Kidney tubule cell (primary cell): ENCODE measurements around the gene TP63.
"Not testable (repeated sequence)": the region's sequence is repeated elsewhere in the genome, so short reads cannot be mapped to it uniquely, and the experiment has no call there.

Experiments used
- DNase-seq: peaks from one replicate; pipeline ENCODE4 v3.0.0-alpha.2; 2018; ENCODE audit warnings: low spot score

TP63 gene

DNA sequence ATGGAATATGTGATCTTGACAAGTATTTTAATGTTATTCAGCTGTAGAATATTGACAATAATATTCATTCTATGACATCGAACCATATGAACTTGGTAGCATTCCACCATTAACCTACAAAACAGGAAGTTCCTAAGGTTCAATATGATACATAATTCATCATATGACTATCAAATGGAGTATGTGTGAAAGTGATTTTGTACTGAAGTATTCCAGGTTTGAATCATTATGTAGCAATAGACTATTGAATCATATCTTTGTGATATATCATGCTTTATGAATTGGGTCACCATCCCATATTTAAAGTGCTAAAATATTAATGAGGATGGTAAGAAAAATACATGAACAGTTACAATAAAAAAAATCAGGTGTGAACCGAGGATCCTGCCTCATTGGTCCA is 95.1 kb downstream of the TP63 start:
- no peak for DNase-seq

- DNase-seq, result no peak
Measured at GRCh38 chr3:189727158-189727557, 96.0 kb downstream of the TP63 start.

DNA sequence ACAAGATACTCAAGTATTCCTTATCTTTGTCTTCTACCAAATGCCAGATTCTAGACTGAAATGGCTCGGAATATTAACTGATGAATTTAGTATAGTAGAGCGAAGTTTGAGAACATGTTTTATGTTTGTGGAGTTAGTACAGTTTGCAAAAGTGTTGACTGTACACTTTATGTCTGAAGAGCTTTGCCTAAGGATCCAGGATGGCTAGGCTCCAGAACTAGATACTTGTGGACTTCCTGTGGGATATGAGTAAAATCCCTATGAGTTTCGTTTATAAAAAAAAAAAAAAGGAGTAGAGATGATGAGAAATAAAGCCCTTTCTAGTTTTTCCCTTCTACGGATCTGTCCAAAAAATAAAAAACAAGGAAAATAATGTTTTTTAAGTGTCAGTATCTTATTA is 96.7 kb downstream of the TP63 start:
- DNase-seq, result no peak

DNA sequence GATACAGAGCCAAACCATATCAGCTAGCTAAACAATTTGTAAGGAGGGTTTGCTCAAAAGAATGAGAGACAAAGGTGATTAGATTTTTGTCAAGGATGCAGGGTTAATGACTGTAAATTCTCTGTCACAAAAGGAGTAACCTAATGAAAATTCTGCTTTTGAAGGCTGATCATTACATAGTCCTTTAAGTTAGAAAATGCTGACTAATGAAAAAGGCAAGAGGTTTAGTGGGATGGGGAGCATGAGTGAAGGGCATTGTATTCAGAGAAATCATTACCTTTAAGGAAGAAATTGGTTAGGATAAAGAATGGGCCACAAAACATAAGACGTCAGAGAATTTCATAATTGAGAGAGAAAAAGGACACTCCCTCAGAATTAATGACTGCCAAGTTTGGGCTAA is 97.7 kb downstream of the TP63 start:
- no peak for DNase-seq

GRCh38 chr3:189734061-189734460 is 102.9 kb downstream of the TP63 start:
- no peak for DNase-seq

- no peak for DNase-seq
Measured at GRCh38 chr3:189735913-189736312, 104.7 kb downstream of the TP63 start.

DNA sequence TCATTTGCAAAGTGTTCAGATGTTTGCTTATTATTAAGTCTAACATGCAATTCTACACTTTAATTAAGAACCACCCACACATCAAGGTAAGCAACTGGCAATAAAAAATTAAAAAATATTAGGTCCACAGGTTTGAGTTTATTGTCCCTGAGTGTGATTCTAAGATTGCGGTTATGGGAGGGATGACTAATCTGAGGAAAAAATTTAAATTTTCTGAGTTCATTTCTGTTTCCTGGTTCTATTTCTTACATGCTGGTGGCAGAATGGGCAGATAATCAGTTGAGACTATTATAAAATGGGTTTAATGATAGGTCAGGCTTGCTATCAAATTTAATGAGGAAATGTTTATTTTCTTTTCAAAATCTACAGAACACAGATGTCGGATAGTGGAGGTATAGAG is 105.9 kb downstream of the TP63 start:
- DNase-seq, result no peak

GRCh38 chr3:189737619-189738018 is 106.4 kb downstream of the TP63 start:
- no peak for DNase-seq

DNA sequence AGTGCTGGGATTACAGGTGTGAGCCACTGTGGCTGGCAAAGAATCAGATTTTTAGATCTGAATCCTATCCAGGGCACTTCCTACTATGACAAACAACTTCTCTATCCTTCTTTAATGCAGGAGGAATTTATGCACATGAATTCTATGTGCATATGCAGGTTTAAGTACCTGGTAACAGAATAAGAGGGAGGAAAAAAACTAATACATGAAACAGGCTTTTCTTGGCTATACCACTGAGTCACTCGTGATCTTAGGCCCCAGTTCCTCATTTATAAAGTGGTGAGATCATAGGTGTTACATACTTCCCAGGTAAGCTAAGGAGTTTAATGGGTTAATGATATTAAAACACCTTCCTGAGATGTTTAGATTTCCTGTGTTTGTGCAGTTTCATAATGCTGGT is 108.2 kb downstream of the TP63 start:
- peak; percentile 65 for DNase-seq

DNA sequence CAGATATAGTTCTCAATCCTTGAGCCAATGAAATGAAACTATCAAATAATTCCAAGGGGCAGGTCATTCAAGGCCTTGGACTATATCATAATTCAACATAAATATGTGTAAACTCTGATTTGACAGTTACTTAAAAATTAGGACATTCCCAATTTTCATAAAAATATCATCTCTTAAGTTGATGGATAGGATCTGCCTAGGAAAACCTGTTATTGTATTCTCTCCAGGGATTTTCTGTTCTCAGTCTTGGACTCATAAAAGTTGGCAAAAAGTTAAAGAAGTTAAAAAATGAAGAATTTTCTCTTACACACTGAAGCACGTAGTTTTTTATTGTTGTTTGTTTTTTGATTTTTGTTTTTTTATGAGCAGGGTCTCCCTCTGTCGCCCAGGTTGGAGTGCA is 109.0 kb downstream of the TP63 start:
- no peak for DNase-seq

DNA sequence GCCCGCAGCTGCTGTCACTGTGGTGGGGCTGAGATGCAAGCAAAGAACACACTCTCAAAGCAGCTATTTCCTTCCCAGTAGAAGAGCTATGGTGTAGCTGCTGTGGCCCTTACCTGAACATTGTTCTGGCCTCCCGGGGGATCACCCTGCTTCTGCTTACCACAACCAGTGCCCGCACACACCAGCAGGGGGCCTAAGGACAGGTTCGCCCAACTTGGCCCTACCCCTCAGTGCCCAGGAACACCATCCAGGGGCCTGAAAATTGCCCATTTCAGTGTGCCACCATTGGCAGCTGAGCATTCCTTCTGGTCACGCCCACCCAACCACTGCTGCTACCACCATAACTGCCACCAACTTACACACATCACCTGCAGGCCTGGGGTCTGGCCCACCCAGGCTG is 113.0 kb downstream of the TP63 start:
- no peak for DNase-seq

DNA sequence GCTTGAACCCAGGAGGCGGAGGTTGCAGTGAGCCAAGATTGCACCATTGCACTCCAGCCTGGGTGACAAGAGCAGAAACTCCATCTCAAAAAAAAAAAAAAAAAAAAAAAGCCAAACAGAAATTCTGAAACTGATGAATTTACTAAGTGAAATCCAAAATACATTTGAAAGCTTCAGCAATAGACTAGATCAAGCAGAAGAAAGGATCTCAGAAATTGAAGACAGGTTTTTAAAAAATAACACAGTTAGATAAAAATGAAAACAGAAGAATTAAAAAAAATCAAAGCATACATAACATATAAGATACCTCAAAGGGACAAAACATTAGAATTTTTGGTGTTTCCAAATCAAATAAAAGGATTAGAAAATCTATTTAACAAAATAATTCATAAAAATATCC is 114.4 kb downstream of the TP63 start:
- no peak for DNase-seq

DNA sequence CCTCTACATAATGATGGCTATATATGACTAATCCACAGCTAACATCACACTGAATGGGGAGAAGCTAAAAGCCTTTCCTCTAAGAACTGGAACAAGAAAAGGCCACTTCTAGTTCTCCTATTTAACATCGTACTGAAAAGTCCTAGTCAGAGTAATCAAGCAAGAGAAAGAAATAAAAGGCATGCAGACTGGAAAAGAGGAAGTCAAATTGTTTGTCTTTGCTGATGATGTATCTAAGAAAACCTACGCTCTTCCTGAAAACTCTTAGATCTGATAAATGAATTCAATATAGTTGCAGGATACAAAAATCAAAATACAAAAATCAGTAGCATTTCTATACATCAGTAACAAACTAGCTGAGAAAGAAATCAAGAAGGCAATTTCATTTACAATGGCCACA is 116.9 kb downstream of the TP63 start:
- DNase-seq, result no peak

DNA sequence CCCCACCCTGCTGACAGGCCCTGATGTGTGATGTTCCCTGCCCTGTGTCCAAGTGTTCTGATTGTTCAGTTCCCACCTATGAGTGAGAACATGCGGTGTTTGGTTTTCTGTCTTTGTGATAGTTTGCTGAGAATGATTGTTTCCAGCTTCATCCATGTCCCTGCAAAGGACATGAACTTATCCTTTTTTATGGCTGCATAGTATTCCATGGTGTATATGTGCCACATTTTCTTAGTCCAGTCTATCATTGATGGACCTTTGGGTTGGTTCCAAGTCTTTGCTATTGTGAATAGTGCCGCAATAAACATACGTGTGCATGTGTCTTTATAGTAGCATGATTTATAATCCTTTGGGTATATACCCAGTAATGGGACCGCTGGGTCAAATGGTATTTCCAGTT is 119.8 kb downstream of the TP63 start:
- not testable (repeated sequence) for DNase-seq

DNA sequence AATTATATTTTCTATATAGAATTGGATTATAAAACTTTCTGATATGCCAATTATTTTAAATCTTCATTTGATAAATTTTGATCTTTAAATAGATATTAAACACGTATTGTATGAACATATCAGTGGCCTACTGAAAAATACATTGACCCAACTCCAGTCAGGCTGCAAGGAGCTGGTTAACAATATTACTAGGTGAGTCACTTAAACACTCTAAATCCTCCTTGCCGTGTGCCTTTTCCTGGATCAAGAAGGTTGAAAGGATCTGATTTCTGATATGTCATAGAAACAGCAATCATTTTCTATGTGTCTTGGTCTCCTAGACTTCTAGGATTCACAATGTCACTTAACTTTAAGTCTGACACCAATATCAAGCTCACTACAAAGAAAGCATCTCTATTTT is 123.2 kb downstream of the TP63 start:
- DNase-seq, result peak; percentile 18

DNA sequence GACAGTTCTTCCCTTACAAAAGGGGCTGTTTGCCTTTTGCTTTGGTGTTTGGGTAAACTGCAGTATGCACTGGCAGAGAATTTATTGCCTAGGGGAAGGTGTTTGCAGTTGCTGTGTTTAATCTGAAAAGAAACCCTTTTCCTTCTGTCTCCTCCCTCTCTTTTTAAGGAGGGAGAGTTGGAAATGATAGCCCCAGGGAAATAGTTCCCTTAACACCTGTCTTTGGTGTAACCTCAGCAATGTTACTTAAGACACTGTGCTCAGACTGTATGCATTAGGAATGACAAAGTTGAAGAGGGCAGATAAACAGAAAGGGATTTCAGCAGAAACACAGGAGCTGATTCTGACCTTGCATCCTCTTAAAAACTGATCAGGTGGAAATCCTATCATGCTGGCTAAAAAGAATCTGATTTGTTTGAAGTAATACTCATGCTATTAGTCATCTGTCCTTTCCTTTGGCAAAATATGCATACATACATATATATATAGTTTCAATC is 125.4 kb downstream of the TP63 start:
- peak; percentile 83 for DNase-seq

DNA sequence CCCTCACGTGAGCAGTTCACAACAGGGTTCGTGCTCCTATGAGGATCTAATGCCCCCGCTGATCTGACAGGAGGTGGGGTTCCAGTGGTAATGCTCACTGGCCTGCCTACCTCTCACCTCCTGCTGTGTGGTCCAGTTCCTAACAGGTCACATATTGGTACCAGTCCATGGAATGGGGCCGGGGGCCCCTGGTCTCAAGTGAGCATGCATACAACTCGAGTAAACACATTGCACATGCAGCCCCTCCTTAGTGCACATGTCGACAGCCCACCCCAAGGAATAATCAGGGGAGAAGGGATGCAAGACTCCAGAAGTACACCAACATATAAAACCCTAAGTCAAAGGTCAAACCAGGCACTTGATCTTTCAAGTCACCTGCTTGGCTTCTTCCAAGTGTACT is 127.0 kb downstream of the TP63 start:
- no peak for DNase-seq

DNA sequence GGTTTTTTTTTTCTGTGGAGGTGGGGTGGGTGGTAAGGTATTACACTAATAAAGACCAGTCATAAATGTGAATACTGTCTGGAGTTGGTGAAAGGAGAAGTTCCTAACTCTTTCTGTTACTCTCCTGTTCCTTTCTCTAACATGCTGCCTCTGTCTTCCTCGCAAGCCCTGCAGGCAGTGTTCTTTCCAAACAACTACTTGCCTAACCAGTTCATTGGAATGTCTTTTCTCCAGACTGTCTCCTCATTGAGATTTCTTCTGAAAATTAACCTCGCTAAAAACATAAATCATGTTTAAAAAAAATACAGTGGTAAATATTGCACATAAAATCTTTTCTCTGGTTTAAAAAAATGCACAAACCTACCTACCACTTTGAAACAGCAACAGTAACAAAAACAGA is 135.2 kb downstream of the TP63 start:
- DNase-seq, result no peak

- DNase-seq, result no peak
Measured at GRCh38 chr3:189771842-189772450, 140.8 kb downstream of the TP63 start.

- DNase-seq, result no peak
Measured at GRCh38 chr3:189772584-189772983, 141.4 kb downstream of the TP63 start.

GRCh38 chr3:189773056-189773455 is 141.9 kb downstream of the TP63 start:
- peak; percentile 2 for DNase-seq

- no peak for DNase-seq
Measured at GRCh38 chr3:189776149-189776824, 145.1 kb downstream of the TP63 start.

DNA sequence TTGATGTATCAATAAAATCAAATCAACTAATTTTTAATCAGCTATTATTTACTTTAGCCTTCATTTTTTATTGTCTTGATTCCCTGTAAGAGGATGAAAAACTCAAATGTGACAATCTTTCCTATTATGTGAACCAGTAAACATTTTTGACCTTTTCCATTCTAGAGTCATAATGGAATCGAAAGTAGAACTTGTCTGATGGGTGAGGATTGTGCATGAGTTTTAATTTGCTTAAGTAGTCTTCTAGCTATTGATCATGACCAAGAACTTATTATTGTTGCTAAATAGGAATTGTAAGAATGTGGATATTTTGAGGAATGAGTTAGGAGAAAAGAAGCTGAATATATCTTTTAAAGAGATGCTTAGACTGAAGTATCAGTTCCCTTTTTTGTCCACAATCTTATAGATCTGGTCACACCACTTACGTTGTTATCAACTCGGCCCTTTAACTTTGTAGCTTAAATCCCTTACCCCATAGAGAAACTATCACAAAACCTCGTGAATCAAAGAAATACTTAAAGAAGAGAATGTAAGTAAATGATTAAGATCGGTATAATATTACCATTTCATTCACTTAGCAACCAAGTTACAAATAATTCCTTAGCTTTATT is 147.3 kb downstream of the TP63 start:
- DNase-seq, result no peak

- DNase-seq, result no peak
Measured at GRCh38 chr3:189779166-189779565, 148.0 kb downstream of the TP63 start.
